ENCODE data around the gene CHCHD1.

- TF ChIP-seq MAFK (IDR thresholded peaks at IDR 0.05; ENCODE audit: partially characterized antibody) (no peak), POLR2A (IDR thresholded peaks at IDR 0.05; ENCODE audit: low read length) (no peak), CTCF (IDR thresholded peaks at IDR 0.05) (no peak)
Measured at GRCh38 chr10:73768881-73769280, 13.0 kb upstream of the CHCHD1 start.

All from A549 (cell line).